Fibroblast of skin of abdomen (primary cell): Measurements from ENCODE around the gene WDR1.

Experiments
- DNase-seq: peaks from one replicate; pipeline ENCODE4 v3.0.0-alpha.2; 2013

The WDR1 gene

GRCh38 chr4:10113362-10114047 is 3.1 kb downstream of the WDR1 start:
- no peak for DNase-seq

GRCh38 chr4:10112658-10113284 is 3.8 kb downstream of the WDR1 start:
- DNase-seq = no peak

- DNase-seq = no peak
These were observed 5.4 kb downstream of the WDR1 start for GRCh38 chr4:10111067-10111801.

- no peak for DNase-seq
These were observed 6.5 kb downstream of the WDR1 start for GRCh38 chr4:10109995-10110670.

GRCh38 chr4:10108818-10109783 is 7.5 kb downstream of the WDR1 start:
- no peak for DNase-seq

- no peak for DNase-seq
These were observed 8.2 kb downstream of the WDR1 start for GRCh38 chr4:10108391-10108790.

GRCh38 chr4:10107111-10108091 is 9.2 kb downstream of the WDR1 start:
- no peak for DNase-seq

- peak; percentile 95 for DNase-seq
These were observed 10.1 kb downstream of the WDR1 start for GRCh38 chr4:10106421-10107039.

GRCh38 chr4:10105920-10106319 is 10.7 kb downstream of the WDR1 start:
- no peak for DNase-seq

GRCh38 chr4:10105421-10105820 is 11.2 kb downstream of the WDR1 start:
- DNase-seq = no peak

GRCh38 chr4:10104991-10105276 is 11.7 kb downstream of the WDR1 start:
- no peak for DNase-seq

- peak; percentile 27 for DNase-seq
These were observed 12.2 kb downstream of the WDR1 start for GRCh38 chr4:10104211-10104990.

GRCh38 chr4:10102474-10103332 is 13.9 kb downstream of the WDR1 start:
- no peak for DNase-seq

GRCh38 chr4:10101671-10102473 is 14.7 kb downstream of the WDR1 start:
- no peak for DNase-seq

- no peak for DNase-seq
These were observed 15.8 kb downstream of the WDR1 start for GRCh38 chr4:10100734-10101216.

- no peak for DNase-seq
These were observed 16.9 kb downstream of the WDR1 start for GRCh38 chr4:10099499-10100325.

- DNase-seq = peak; percentile 63
These were observed 17.8 kb downstream of the WDR1 start for GRCh38 chr4:10098780-10099160.
